Liver (tissue), 3 donors: Measurements from ENCODE around the gene NEB.
"Not testable (repeated sequence)": the region's sequence is repeated elsewhere in the genome, so short reads cannot be mapped to it uniquely, and the experiment has no call there.

Experiments
- FOXA2 ChIP-seq: IDR thresholded peaks from 2 replicates; pipeline ENCODE4 v1.6.1; 2016; ENCODE audit warnings: antibody characterized with exemption
- GABPA ChIP-seq, 2 donors: IDR thresholded peaks in 1 of 2; conservative IDR thresholded peaks in 1 of 2; 2 replicates each; pipeline ENCODE4 v1.6.1; 2016; ENCODE audit warnings: antibody characterized with exemption in 2 of 2, mild to moderate bottlenecking in 1 of 2, moderate library complexity in 1 of 2
- JUND ChIP-seq, 2 donors: IDR thresholded peaks; 2 replicates each; pipeline ENCODE4 v1.6.1; 2016; ENCODE audit warnings: antibody characterized with exemption in 2 of 2
- YY1 ChIP-seq: IDR thresholded peaks from 2 replicates; pipeline ENCODE4 v1.6.1; 2016; ENCODE audit warnings: antibody characterized with exemption, mild to moderate bottlenecking
- TF ChIP-seq, protein P1 (sequence below): fragments of 150-350 bp; IDR thresholded peaks from 2 replicates; pipeline ENCODE4 v1.5.1; 2017; ENCODE audit warnings: improper control_type of control experiment, low read depth, low read length; ENCODE audit not compliant: missing input control
- TF ChIP-seq, protein P2 (sequence below): IDR thresholded peaks from 2 replicates; pipeline ENCODE4 v1.6.1; 2016; ENCODE audit warnings: antibody characterized with exemption, mild to moderate bottlenecking
- TF ChIP-seq, protein P3 (sequence below): IDR thresholded peaks from 2 replicates; pipeline ENCODE4 v1.6.1; 2016; ENCODE audit warnings: antibody characterized with exemption
- donor health status: healthy.
- donor health status: healthy.

DNA sequence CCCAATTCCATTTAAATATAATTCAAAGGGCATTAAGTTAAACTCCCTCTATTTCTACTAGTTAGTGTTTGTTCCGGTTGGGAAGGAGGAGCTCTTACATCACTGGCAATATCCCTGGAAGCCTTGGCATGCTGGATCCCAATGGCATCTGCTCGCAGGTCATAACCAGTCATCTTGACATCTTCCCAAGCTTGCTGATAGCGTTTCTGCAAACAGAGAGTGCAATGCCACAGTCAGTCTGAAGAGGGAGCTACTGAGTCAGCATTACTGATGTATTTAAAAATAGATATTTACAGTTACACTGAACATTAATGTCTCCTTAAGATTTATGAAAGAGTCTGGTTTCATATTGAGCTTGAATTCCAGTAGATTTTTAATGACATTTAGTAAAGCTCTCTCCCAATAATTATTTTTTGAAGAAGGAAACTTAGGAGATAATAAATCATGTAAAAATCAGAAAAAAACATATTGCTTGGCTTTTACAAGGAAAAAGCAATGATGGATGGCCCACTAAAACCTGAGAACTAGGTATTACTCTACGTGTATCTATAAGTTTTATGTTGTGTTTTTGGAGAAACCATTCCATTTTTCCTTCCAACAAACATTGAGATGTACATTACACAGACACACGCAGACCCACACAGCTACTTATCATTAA is 142.9 kb downstream of the NEB start:
- TF ChIP-seq JUND (IDR thresholded peaks at IDR 0.05); YY1; FOXA2; GABPA (IDR thresholded peaks at IDR 0.05 in 1 of 2, conservative IDR thresholded peaks at IDR 0.05 in 1 of 2): not testable (repeated sequence)
- TF ChIP-seq, protein P1, sequence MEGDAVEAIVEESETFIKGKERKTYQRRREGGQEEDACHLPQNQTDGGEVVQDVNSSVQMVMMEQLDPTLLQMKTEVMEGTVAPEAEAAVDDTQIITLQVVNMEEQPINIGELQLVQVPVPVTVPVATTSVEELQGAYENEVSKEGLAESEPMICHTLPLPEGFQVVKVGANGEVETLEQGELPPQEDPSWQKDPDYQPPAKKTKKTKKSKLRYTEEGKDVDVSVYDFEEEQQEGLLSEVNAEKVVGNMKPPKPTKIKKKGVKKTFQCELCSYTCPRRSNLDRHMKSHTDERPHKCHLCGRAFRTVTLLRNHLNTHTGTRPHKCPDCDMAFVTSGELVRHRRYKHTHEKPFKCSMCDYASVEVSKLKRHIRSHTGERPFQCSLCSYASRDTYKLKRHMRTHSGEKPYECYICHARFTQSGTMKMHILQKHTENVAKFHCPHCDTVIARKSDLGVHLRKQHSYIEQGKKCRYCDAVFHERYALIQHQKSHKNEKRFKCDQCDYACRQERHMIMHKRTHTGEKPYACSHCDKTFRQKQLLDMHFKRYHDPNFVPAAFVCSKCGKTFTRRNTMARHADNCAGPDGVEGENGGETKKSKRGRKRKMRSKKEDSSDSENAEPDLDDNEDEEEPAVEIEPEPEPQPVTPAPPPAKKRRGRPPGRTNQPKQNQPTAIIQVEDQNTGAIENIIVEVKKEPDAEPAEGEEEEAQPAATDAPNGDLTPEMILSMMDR, result not testable (repeated sequence)
- TF ChIP-seq, protein P2, sequence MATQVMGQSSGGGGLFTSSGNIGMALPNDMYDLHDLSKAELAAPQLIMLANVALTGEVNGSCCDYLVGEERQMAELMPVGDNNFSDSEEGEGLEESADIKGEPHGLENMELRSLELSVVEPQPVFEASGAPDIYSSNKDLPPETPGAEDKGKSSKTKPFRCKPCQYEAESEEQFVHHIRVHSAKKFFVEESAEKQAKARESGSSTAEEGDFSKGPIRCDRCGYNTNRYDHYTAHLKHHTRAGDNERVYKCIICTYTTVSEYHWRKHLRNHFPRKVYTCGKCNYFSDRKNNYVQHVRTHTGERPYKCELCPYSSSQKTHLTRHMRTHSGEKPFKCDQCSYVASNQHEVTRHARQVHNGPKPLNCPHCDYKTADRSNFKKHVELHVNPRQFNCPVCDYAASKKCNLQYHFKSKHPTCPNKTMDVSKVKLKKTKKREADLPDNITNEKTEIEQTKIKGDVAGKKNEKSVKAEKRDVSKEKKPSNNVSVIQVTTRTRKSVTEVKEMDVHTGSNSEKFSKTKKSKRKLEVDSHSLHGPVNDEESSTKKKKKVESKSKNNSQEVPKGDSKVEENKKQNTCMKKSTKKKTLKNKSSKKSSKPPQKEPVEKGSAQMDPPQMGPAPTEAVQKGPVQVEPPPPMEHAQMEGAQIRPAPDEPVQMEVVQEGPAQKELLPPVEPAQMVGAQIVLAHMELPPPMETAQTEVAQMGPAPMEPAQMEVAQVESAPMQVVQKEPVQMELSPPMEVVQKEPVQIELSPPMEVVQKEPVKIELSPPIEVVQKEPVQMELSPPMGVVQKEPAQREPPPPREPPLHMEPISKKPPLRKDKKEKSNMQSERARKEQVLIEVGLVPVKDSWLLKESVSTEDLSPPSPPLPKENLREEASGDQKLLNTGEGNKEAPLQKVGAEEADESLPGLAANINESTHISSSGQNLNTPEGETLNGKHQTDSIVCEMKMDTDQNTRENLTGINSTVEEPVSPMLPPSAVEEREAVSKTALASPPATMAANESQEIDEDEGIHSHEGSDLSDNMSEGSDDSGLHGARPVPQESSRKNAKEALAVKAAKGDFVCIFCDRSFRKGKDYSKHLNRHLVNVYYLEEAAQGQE, result not testable (repeated sequence)
- TF ChIP-seq, protein P3, sequence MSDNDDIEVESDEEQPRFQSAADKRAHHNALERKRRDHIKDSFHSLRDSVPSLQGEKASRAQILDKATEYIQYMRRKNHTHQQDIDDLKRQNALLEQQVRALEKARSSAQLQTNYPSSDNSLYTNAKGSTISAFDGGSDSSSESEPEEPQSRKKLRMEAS, result not testable (repeated sequence)
